ENCODE measurements around the gene SELPLG. TPM values are rescaled to one million over a fixed set of nuclear protein-coding genes. Genes with fewer than 3 reads are reported as not detected.

Gene SELPLG
- polyA plus RNA-seq, 1 donor: 5.6 TPM

- Histone ChIP-seq H3K4me1 (ENCODE audit: control insufficient read depth, insufficient read depth, low read length) (peaks cover 10% of the 10 kb centered on the region), H3K27ac (ENCODE audit: low read length) (no peak overlapping the region), H3K36me3 (ENCODE audit: control insufficient read depth, insufficient read depth, low read length) (no peaks in the 10 kb centered on the region), H3K27me3 (ENCODE audit: control insufficient read depth, insufficient read depth, low read length) (no peaks in the 10 kb centered on the region), H3K4me3 (ENCODE audit: low read length) (no peak overlapping the region), H3K9me3 (ENCODE audit: control insufficient read depth, low read depth, low read length) (no peaks in the 10 kb centered on the region)
- 14% methylated on average over 2 of the region's 17 CpGs for WGBS (ENCODE audit: insufficient coverage, low lambda C conversion rate)
- peak; percentile 28 to 55 for DNase-seq
Measured at GRCh38 chr12:108629824-108630476, 3.7 kb downstream of the SELPLG start.

- Histone ChIP-seq H3K4me1 (ENCODE audit: control insufficient read depth, insufficient read depth, low read length) (peaks cover 10% of the 10 kb centered on the region), H3K27me3 (ENCODE audit: control insufficient read depth, insufficient read depth, low read length) (no peaks in the 10 kb centered on the region), H3K9me3 (ENCODE audit: control insufficient read depth, low read depth, low read length) (no peaks in the 10 kb centered on the region), H3K27ac (ENCODE audit: low read length) (no peak overlapping the region), H3K36me3 (ENCODE audit: control insufficient read depth, insufficient read depth, low read length) (no peaks in the 10 kb centered on the region), H3K4me3 (ENCODE audit: low read length) (no peak overlapping the region)
- no CpG with 5 or more reads among the region's 5 CpGs for WGBS (ENCODE audit: insufficient coverage, low lambda C conversion rate)
- DNase-seq: no peak
Measured at GRCh38 chr12:108629151-108629550, 4.5 kb downstream of the SELPLG start.

- Histone ChIP-seq H3K4me3 (ENCODE audit: low read length) (no peak overlapping the region), H3K9me3 (ENCODE audit: control insufficient read depth, low read depth, low read length) (no peaks in the 10 kb centered on the region), H3K4me1 (ENCODE audit: control insufficient read depth, insufficient read depth, low read length) (peaks cover 10% of the 10 kb centered on the region), H3K36me3 (ENCODE audit: control insufficient read depth, insufficient read depth, low read length) (no peaks in the 10 kb centered on the region), H3K27me3 (ENCODE audit: control insufficient read depth, insufficient read depth, low read length) (no peaks in the 10 kb centered on the region), H3K27ac (ENCODE audit: low read length) (no peak overlapping the region)
- no peak for DNase-seq
- no CpG with 5 or more reads among the region's 8 CpGs for WGBS (ENCODE audit: insufficient coverage, low lambda C conversion rate)
Measured at GRCh38 chr12:108627134-108627920, 6.4 kb downstream of the SELPLG start.

GRCh38 chr12:108625228-108625627 lies 8.5 kb downstream of the SELPLG start:
- Histone ChIP-seq H3K36me3 (ENCODE audit: control insufficient read depth, insufficient read depth, low read length) (no peaks in the 10 kb centered on the region), H3K4me3 (ENCODE audit: low read length) (no peak overlapping the region), H3K9me3 (ENCODE audit: control insufficient read depth, low read depth, low read length) (no peaks in the 10 kb centered on the region), H3K27ac (ENCODE audit: low read length) (no peak overlapping the region), H3K27me3 (ENCODE audit: control insufficient read depth, insufficient read depth, low read length) (no peaks in the 10 kb centered on the region), H3K4me1 (ENCODE audit: control insufficient read depth, insufficient read depth, low read length) (peaks cover 10% of the 10 kb centered on the region)
- DNase-seq: no peak
- 20% methylated on average over 1 of the region's 3 CpGs for WGBS (ENCODE audit: insufficient coverage, low lambda C conversion rate)

- DNase-seq: no peak
- Histone ChIP-seq H3K9me3 (ENCODE audit: control insufficient read depth, low read depth, low read length) (no peaks in the 10 kb centered on the region), H3K36me3 (ENCODE audit: control insufficient read depth, insufficient read depth, low read length) (no peaks in the 10 kb centered on the region), H3K4me1 (ENCODE audit: control insufficient read depth, insufficient read depth, low read length) (peaks cover 7% of the 10 kb centered on the region), H3K4me3 (ENCODE audit: low read length) (no peak overlapping the region), H3K27ac (ENCODE audit: low read length) (no peak overlapping the region), H3K27me3 (ENCODE audit: control insufficient read depth, insufficient read depth, low read length) (no peaks in the 10 kb centered on the region)
- no CpG with 5 or more reads among the region's 8 CpGs for WGBS (ENCODE audit: insufficient coverage, low lambda C conversion rate)
Measured at GRCh38 chr12:108623577-108623976, 10.1 kb downstream of the SELPLG start.

- H3K4me3 ChIP-seq (ENCODE audit: low read length): no peak overlapping the region
- H3K36me3 ChIP-seq (ENCODE audit: control insufficient read depth, insufficient read depth, low read length): no peaks in the 10 kb centered on the region
- no peaks in the 10 kb centered on the region for H3K27me3 ChIP-seq (ENCODE audit: control insufficient read depth, insufficient read depth, low read length)
- peaks cover 1% of the 10 kb centered on the region for H3K4me1 ChIP-seq (ENCODE audit: control insufficient read depth, insufficient read depth, low read length)
- no peaks in the 10 kb centered on the region for H3K9me3 ChIP-seq (ENCODE audit: control insufficient read depth, low read depth, low read length)
- DNase-seq: no peak
- no peak overlapping the region for H3K27ac ChIP-seq (ENCODE audit: low read length)
- no CpG with 5 or more reads among the region's 14 CpGs for WGBS (ENCODE audit: insufficient coverage, low lambda C conversion rate)
Measured at GRCh38 chr12:108622921-108623514, 10.7 kb downstream of the SELPLG start.

GRCh38 chr12:108622421-108622820 lies 11.3 kb downstream of the SELPLG start:
- no peaks in the 10 kb centered on the region for H3K4me1 ChIP-seq (ENCODE audit: control insufficient read depth, insufficient read depth, low read length)
- H3K4me3 ChIP-seq (ENCODE audit: low read length): no peak overlapping the region
- no CpG with 5 or more reads among the region's 4 CpGs for WGBS (ENCODE audit: insufficient coverage, low lambda C conversion rate)
- H3K36me3 ChIP-seq (ENCODE audit: control insufficient read depth, insufficient read depth, low read length): no peaks in the 10 kb centered on the region
- DNase-seq: peak in 1 of 2 donors; percentile 35
- no peak overlapping the region for H3K27ac ChIP-seq (ENCODE audit: low read length)
- no peaks in the 10 kb centered on the region for H3K9me3 ChIP-seq (ENCODE audit: control insufficient read depth, low read depth, low read length)
- H3K27me3 ChIP-seq (ENCODE audit: control insufficient read depth, insufficient read depth, low read length): no peaks in the 10 kb centered on the region

- no peak for DNase-seq
- no peaks in the 10 kb centered on the region for H3K27me3 ChIP-seq (ENCODE audit: control insufficient read depth, insufficient read depth, low read length)
- H3K4me3 ChIP-seq (ENCODE audit: low read length): no peak overlapping the region
- no peaks in the 10 kb centered on the region for H3K4me1 ChIP-seq (ENCODE audit: control insufficient read depth, insufficient read depth, low read length)
- H3K36me3 ChIP-seq (ENCODE audit: control insufficient read depth, insufficient read depth, low read length): no peaks in the 10 kb centered on the region
- H3K27ac ChIP-seq (ENCODE audit: low read length): no peak overlapping the region
- WGBS (ENCODE audit: insufficient coverage, low lambda C conversion rate): 90% methylated on average over 2 of the region's 3 CpGs
- H3K9me3 ChIP-seq (ENCODE audit: control insufficient read depth, low read depth, low read length): no peaks in the 10 kb centered on the region
Measured at GRCh38 chr12:108621161-108621560, 12.5 kb downstream of the SELPLG start.

- Histone ChIP-seq H3K4me3 (ENCODE audit: low read length) (no peak overlapping the region), H3K27ac (ENCODE audit: low read length) (no peak overlapping the region), H3K4me1 (ENCODE audit: control insufficient read depth, insufficient read depth, low read length) (no peaks in the 10 kb centered on the region), H3K27me3 (ENCODE audit: control insufficient read depth, insufficient read depth, low read length) (no peaks in the 10 kb centered on the region), H3K36me3 (ENCODE audit: control insufficient read depth, insufficient read depth, low read length) (no peaks in the 10 kb centered on the region), H3K9me3 (ENCODE audit: control insufficient read depth, low read depth, low read length) (no peaks in the 10 kb centered on the region)
- WGBS (ENCODE audit: insufficient coverage, low lambda C conversion rate): 80% methylated on average over 1 of the region's 10 CpGs
- DNase-seq: no peak
Measured at GRCh38 chr12:108620236-108620879, 13.3 kb downstream of the SELPLG start.

GRCh38 chr12:108619369-108620160 lies 14.1 kb downstream of the SELPLG start:
- Histone ChIP-seq H3K27ac (ENCODE audit: low read length) (no peak overlapping the region), H3K4me3 (ENCODE audit: low read length) (no peak overlapping the region), H3K36me3 (ENCODE audit: control insufficient read depth, insufficient read depth, low read length) (no peaks in the 10 kb centered on the region), H3K9me3 (ENCODE audit: control insufficient read depth, low read depth, low read length) (no peaks in the 10 kb centered on the region), H3K4me1 (ENCODE audit: control insufficient read depth, insufficient read depth, low read length) (no peaks in the 10 kb centered on the region), H3K27me3 (ENCODE audit: control insufficient read depth, insufficient read depth, low read length) (no peaks in the 10 kb centered on the region)
- no CpG with 5 or more reads among the region's 14 CpGs for WGBS (ENCODE audit: insufficient coverage, low lambda C conversion rate)
- no peak for DNase-seq
